Hippocampal formation (tissue), 2 donors: ENCODE data around the gene CUL1.

ENCODE experiments used
- DNase-seq, 2 donors: peaks; one replicate each; lab custom pipeline; 2025; lab: John Stamatoyannopoulos, UW

Gene CUL1

GRCh38 chr7:148698397-148699023 lies at the start of gene CUL1:
CUL1 (plus strand) TSS chr7:148698903; CDS start chr7:148730123, 31,220 bp downstream.
- DNase-seq = peak; percentile 55 to 73

GRCh38 chr7:148650232-148650858 lies 48.4 kb upstream of the CUL1 start:
- no peak for DNase-seq

GRCh38 chr7:148652773-148653172 lies 45.9 kb upstream of the CUL1 start:
- DNase-seq = no peak

GRCh38 chr7:148657929-148658328 lies 40.8 kb upstream of the CUL1 start:
- no peak for DNase-seq

- no peak for DNase-seq
Observed at GRCh38 chr7:148661471-148661870, 37.2 kb upstream of the CUL1 start.

- DNase-seq = no peak
Observed at GRCh38 chr7:148662646-148663045, 36.1 kb upstream of the CUL1 start.

GRCh38 chr7:148664324-148664723 lies 34.4 kb upstream of the CUL1 start:
- peak in 1 of 2 donors; percentile 50 for DNase-seq

GRCh38 chr7:148665221-148665620 lies 33.5 kb upstream of the CUL1 start:
- no peak for DNase-seq

GRCh38 chr7:148669927-148670326 lies 28.8 kb upstream of the CUL1 start:
- no peak for DNase-seq

GRCh38 chr7:148670374-148670773 lies 28.3 kb upstream of the CUL1 start:
- DNase-seq = no peak

- no peak for DNase-seq
Observed at GRCh38 chr7:148670807-148671206, 27.9 kb upstream of the CUL1 start.

- no peak for DNase-seq
Observed at GRCh38 chr7:148672041-148672440, 26.7 kb upstream of the CUL1 start.

GRCh38 chr7:148674689-148675088 lies 24.0 kb upstream of the CUL1 start:
- DNase-seq = no peak

GRCh38 chr7:148676291-148676690 lies 22.4 kb upstream of the CUL1 start:
- DNase-seq = no peak

GRCh38 chr7:148681821-148682220 lies 16.9 kb upstream of the CUL1 start:
- DNase-seq = no peak

GRCh38 chr7:148684289-148684830 lies 14.3 kb upstream of the CUL1 start:
- no peak for DNase-seq

- DNase-seq = no peak
Observed at GRCh38 chr7:148686312-148686937, 12.3 kb upstream of the CUL1 start.

GRCh38 chr7:148687555-148687954 lies 11.1 kb upstream of the CUL1 start:
- no peak for DNase-seq

- no peak for DNase-seq
Observed at GRCh38 chr7:148688526-148688925, 10.2 kb upstream of the CUL1 start.

GRCh38 chr7:148693651-148694050 lies 5.1 kb upstream of the CUL1 start:
- no peak for DNase-seq

GRCh38 chr7:148694631-148695030 lies 4.1 kb upstream of the CUL1 start:
- no peak for DNase-seq

GRCh38 chr7:148695953-148696352 lies 2.8 kb upstream of the CUL1 start:
- DNase-seq = no peak

GRCh38 chr7:148696787-148697186 lies 1.9 kb upstream of the CUL1 start:
- no peak for DNase-seq
